H1 (cell line): ENCODE measurements around the gene NDUFAF8. TPM values are rescaled to one million over a fixed set of nuclear protein-coding genes. Genes with fewer than 3 reads are reported as not detected.

Source experiments
- CTCF ChIA-PET: fragments of 300-600 bp; sonication (Branson Sonifier 250); formaldehyde crosslinking; loops from one replicate; lab custom pipeline; 2021; ENCODE audit not compliant: partially characterized antibody; lab: Charles Lee
- POLR2A ChIA-PET: fragments of 300-600 bp; sonication (Branson Sonifier 250); formaldehyde crosslinking; loops from one replicate; lab custom pipeline; 2021; ENCODE audit warnings: inconsistent platforms; ENCODE audit not compliant: partially characterized antibody; lab: Charles Lee
- DNase-seq, 2 experiments: peaks; one replicate each; pipeline versions ENCODE4 v3.0.0 to v3.0.0-alpha.2; 2010 to 2022; ENCODE audit warnings: low spot score in 2 of 2, low read depth in 1 of 2, mixed read lengths in 1 of 2
- FAIRE-seq: peaks from 2 replicates; lab custom pipeline; 2011; peaks lifted over from hg19 to GRCh38; lab: Jason Lieb, UNC
- H2AFZ ChIP-seq: 2 replicates; pipeline ENCODE4 v1.8.1; 2012; ENCODE audit warnings: low read length, inconsistent platforms
- H2AK5ac ChIP-seq: 2 replicates; pipeline ENCODE4 v1.6.1; 2013; ENCODE audit warnings: low read depth, low read length
- H2BK120ac ChIP-seq: replicated peaks from 2 replicates; pipeline ENCODE3; 2013; ENCODE audit warnings: low read depth, low read length, inconsistent platforms
- H2BK12ac ChIP-seq: 2 replicates; pipeline ENCODE4 v1.6.1; 2013; ENCODE audit warnings: low read depth, low read length
- H2BK15ac ChIP-seq: 2 replicates; pipeline ENCODE4 v1.6.1; 2013; ENCODE audit warnings: low read length
- H2BK20ac ChIP-seq: 2 replicates; pipeline ENCODE4 v1.6.1; 2013; ENCODE audit warnings: low read length
- H2BK5ac ChIP-seq: 2 replicates; pipeline ENCODE4 v1.6.1; 2013; ENCODE audit warnings: low read depth, low read length
- H3K14ac ChIP-seq: 2 replicates; pipeline ENCODE4 v1.6.1; 2013; ENCODE audit warnings: inconsistent platforms; ENCODE audit not compliant: insufficient read length
- H3K18ac ChIP-seq: 2 replicates; pipeline ENCODE4 v1.6.1; 2013; ENCODE audit warnings: low read length; ENCODE audit errors: extremely low read depth
- H3K23ac ChIP-seq: 2 replicates; pipeline ENCODE4 v1.6.1; 2013; ENCODE audit warnings: inconsistent platforms; ENCODE audit not compliant: insufficient read length
- H3K23me2 ChIP-seq: 2 replicates; pipeline ENCODE4 v1.6.1; 2013; ENCODE audit warnings: low read depth, low read length
- H3K27ac ChIP-seq: 2 replicates; pipeline ENCODE4 v1.6.1; 2011; ENCODE audit warnings: low read depth, low read length, inconsistent platforms
- H3K27me3 ChIP-seq, 4 experiments: replicated peaks in 1 of 4; 1 replicate in 1 of 4; 2 replicates in 3 of 4; pipeline versions ENCODE4 v1.6.1 to v1.8.1; 2011 to 2013; ENCODE audit warnings: low read length in 3 of 4, mild to moderate bottlenecking in 3 of 4, inconsistent platforms in 2 of 4, mixed read lengths in 2 of 4, moderate library complexity in 1 of 4; ENCODE audit not compliant: control insufficient read depth in 3 of 4, insufficient read depth in 3 of 4; ENCODE audit errors: extremely low read depth in 1 of 4
- H3K36me3 ChIP-seq, 4 experiments: 2 replicates each; pipeline versions ENCODE4 v1.6.1 to v1.8.1; 2011 to 2013; ENCODE audit warnings: mild to moderate bottlenecking in 4 of 4, low read length in 3 of 4, moderate library complexity in 2 of 4, control low read depth in 1 of 4, inconsistent platforms in 1 of 4; ENCODE audit not compliant: insufficient read depth in 4 of 4, control insufficient read depth in 2 of 4
- H3K4ac ChIP-seq: replicated peaks from 2 replicates; pipeline ENCODE3; 2013; ENCODE audit warnings: low read length, low read depth, mixed read lengths, inconsistent platforms; ENCODE audit not compliant: insufficient read length
- H3K4me1 ChIP-seq, 4 experiments: replicated peaks in 1 of 4; 1 replicate in 1 of 4; 2 replicates in 3 of 4; pipeline versions ENCODE4 v1.6.1 to v1.8.1; 2011 to 2013; ENCODE audit warnings: low read length in 3 of 4, inconsistent platforms in 2 of 4, mixed read lengths in 1 of 4; ENCODE audit not compliant: insufficient read depth in 4 of 4, control insufficient read depth in 3 of 4
- H3K4me2 ChIP-seq, 2 experiments: 2 replicates each; pipeline versions ENCODE4 v1.6.1 to v1.8.1; 2011 to 2013; ENCODE audit warnings: low read depth in 2 of 2, low read length in 2 of 2, control low read depth in 1 of 2, inconsistent platforms in 1 of 2, mild to moderate bottlenecking in 1 of 2; ENCODE audit not compliant: insufficient read depth in 1 of 2
- H3K4me3 ChIP-seq, 4 experiments: fragments of 200-600, 300-600 bp in 1 of 4; sonication (generic), shearing (Covaris generic), sonication (Bioruptor Twin) in 1 of 4; 2 replicates each; pipeline versions ENCODE4 v1.5.1 to v1.8.1; 2011 to 2016; ENCODE audit warnings: low read length in 4 of 4, low read depth in 3 of 4, control low read depth in 2 of 4, inconsistent platforms in 2 of 4, mild to moderate bottlenecking in 2 of 4, mixed read lengths in 1 of 4, moderate library complexity in 1 of 4; ENCODE audit not compliant: insufficient read depth in 2 of 4; ENCODE audit errors: extremely low read depth in 1 of 4
- H3K56ac ChIP-seq: replicated peaks from 2 replicates; pipeline ENCODE3; 2013; ENCODE audit warnings: low read depth, mild to moderate bottlenecking, mixed read lengths, low read length, inconsistent platforms; ENCODE audit not compliant: insufficient read length
- H3K79me1 ChIP-seq: 2 replicates; pipeline ENCODE4 v1.6.1; 2013; ENCODE audit warnings: low read depth, low read length, control low read depth
- H3K79me2 ChIP-seq, 2 experiments: 2 replicates each; pipeline versions ENCODE4 v1.6.1 to v1.8.1; 2012 to 2013; ENCODE audit warnings: low read length in 2 of 2, mild to moderate bottlenecking in 2 of 2, inconsistent platforms in 1 of 2; ENCODE audit not compliant: insufficient read depth in 2 of 2, control insufficient read depth in 1 of 2
- H3K9ac ChIP-seq, 4 experiments: replicated peaks in 1 of 4; 1 replicate in 1 of 4; 2 replicates in 3 of 4; pipeline versions ENCODE4 v1.6.1 to v1.8.1; 2011 to 2013; ENCODE audit warnings: low read depth in 3 of 4, low read length in 3 of 4, control low read depth in 2 of 4, mild to moderate bottlenecking in 2 of 4, moderate library complexity in 2 of 4, inconsistent platforms in 1 of 4; ENCODE audit errors: extremely low read depth in 1 of 4
- H3K9me3 ChIP-seq, 2 experiments: 2 replicates each; pipeline versions ENCODE4 v1.6.1 to v1.8.1; 2012 to 2013; ENCODE audit warnings: mild to moderate bottlenecking in 2 of 2, moderate library complexity in 2 of 2, control low read depth in 1 of 2, inconsistent platforms in 1 of 2, low read depth in 1 of 2, low read length in 1 of 2, mixed read lengths in 1 of 2; ENCODE audit not compliant: insufficient read depth in 2 of 2
- H4K20me1 ChIP-seq, 2 experiments: replicated peaks in 1 of 2; 2 replicates each; pipeline versions ENCODE3 to v1.8.1; 2011 to 2013; ENCODE audit warnings: inconsistent platforms in 2 of 2, low read length in 2 of 2, mild to moderate bottlenecking in 1 of 2; ENCODE audit not compliant: insufficient read depth in 2 of 2, control insufficient read depth in 1 of 2
- H4K5ac ChIP-seq: 2 replicates; pipeline ENCODE4 v1.6.1; 2013; ENCODE audit warnings: low read length, low read depth, mixed read lengths, inconsistent platforms; ENCODE audit not compliant: insufficient read length
- H4K8ac ChIP-seq: 2 replicates; pipeline ENCODE4 v1.8.0; 2013; ENCODE audit warnings: mild to moderate bottlenecking, moderate library complexity, low read length, inconsistent platforms; ENCODE audit not compliant: insufficient read depth; ENCODE audit errors: extremely low read depth
- H4K91ac ChIP-seq: replicated peaks from 2 replicates; pipeline ENCODE3; 2013; ENCODE audit warnings: low read length, mixed read lengths, inconsistent platforms; ENCODE audit not compliant: insufficient read length
- BRCA1 ChIP-seq: IDR thresholded peaks from 2 replicates; pipeline ENCODE4 v1.6.1; 2012; ENCODE audit warnings: low read depth, low read length, improper control_type of control experiment
- CBX8 ChIP-seq: fragments of 300-800, 300-1000 bp; sonication (generic); IDR thresholded peaks from 2 replicates; pipeline ENCODE4 v1.7.1; 2016; ENCODE audit warnings: low read depth, low read length, borderline replicate concordance
- CHD1 ChIP-seq: IDR thresholded peaks from 2 replicates; pipeline ENCODE4 v1.6.1; 2012; ENCODE audit warnings: low read depth, low read length, improper control_type of control experiment
- CTBP2 ChIP-seq: IDR thresholded peaks from 2 replicates; pipeline ENCODE4 v1.7.0; 2011; ENCODE audit warnings: borderline replicate concordance, mild to moderate bottlenecking, moderate library complexity, mixed read lengths, low read length; ENCODE audit not compliant: insufficient read depth, insufficient read length
- EP300 ChIP-seq, 2 experiments: IDR thresholded peaks; 1 replicate in 1 of 2; 2 replicates in 1 of 2; pipeline ENCODE4 v1.6.1; 2011 to 2012; ENCODE audit warnings: low read depth in 2 of 2, low read length in 2 of 2, mild to moderate bottlenecking in 2 of 2, borderline replicate concordance in 1 of 2, inconsistent platforms in 1 of 2, moderate library complexity in 1 of 2
- FOSL1 ChIP-seq: IDR thresholded peaks from 2 replicates; pipeline ENCODE4 v1.6.1; 2011; ENCODE audit warnings: mild to moderate bottlenecking, low read depth, low read length, moderate library complexity; ENCODE audit not compliant: insufficient read depth
- GABPA ChIP-seq: IDR thresholded peaks from 2 replicates; pipeline ENCODE4 v1.6.1; 2011; ENCODE audit warnings: mild to moderate bottlenecking, low read length, moderate library complexity, borderline replicate concordance; ENCODE audit not compliant: insufficient read depth
- JUN ChIP-seq: IDR thresholded peaks from 2 replicates; pipeline ENCODE4 v1.6.1; 2011; ENCODE audit warnings: low read depth, mild to moderate bottlenecking, improper control_type of control experiment, low read length
- JUND ChIP-seq: IDR thresholded peaks from 2 replicates; pipeline ENCODE4 v1.6.1; 2011; ENCODE audit warnings: mild to moderate bottlenecking, improper control_type of control experiment, low read length
- POLR2AphosphoS5 ChIP-seq: IDR thresholded peaks from 2 replicates; pipeline ENCODE4 v1.6.1; 2011; ENCODE audit warnings: low read depth, low read length
- RFX5 ChIP-seq: IDR thresholded peaks from 2 replicates; pipeline ENCODE4 v1.6.1; 2011; ENCODE audit warnings: low read depth, low read length, improper control_type of control experiment, borderline replicate concordance
- SIRT6 ChIP-seq: IDR thresholded peaks from one replicate; pipeline ENCODE4 v1.7.1; 2012; ENCODE audit warnings: low read length, inconsistent platforms
- SIX5 ChIP-seq: IDR thresholded peaks from 2 replicates; pipeline ENCODE4 v1.6.1; 2011; ENCODE audit warnings: mild to moderate bottlenecking, low read depth, low read length
- TBP ChIP-seq: IDR thresholded peaks from 2 replicates; pipeline ENCODE4 v1.6.1; 2011; ENCODE audit warnings: low read depth, low read length, improper control_type of control experiment
- WGBS, 2 experiments: shearing (Covaris generic) in 1 of 2; methylation state at CpG; one replicate each; pipeline versions ENCODE4 v1.1.6 to v1.1.7; 2013 to 2015; ENCODE audit warnings: low lambda C conversion rate in 2 of 2, mixed read lengths in 2 of 2, inconsistent platforms in 1 of 2, low coverage in 1 of 2, missing lambda C conversion rate in 1 of 2; ENCODE audit not compliant: insufficient replicate concordance in 2 of 2, insufficient coverage in 1 of 2, insufficient read length in 1 of 2; ENCODE audit errors: extremely low coverage in 1 of 2, missing lambda C conversion rate in 1 of 2; 5-methylcytosine and 5-hydroxymethylcytosine counted together
- polyA plus RNA-seq, 7 experiments: library from polyadenylated mRNA; depleted of rRNA in 3 of 7; stranded (reverse) in 5 of 7; unstranded in 2 of 7; fragments of >200 nt in 5 of 7; fragments of 200-250 nt in 2 of 7; gene quantifications; 1 replicate in 5 of 7; 2 replicates in 1 of 7; 4 replicates in 1 of 7; pipeline versions ENCODE4 v1.2.1 to v1.2.3, GENCODE V29; 2011 to 2013; ENCODE audit warnings: missing spikeins in 2 of 7, mixed read lengths in 2 of 7
- total RNA-seq: library from RNA; stranded (reverse); fragmentation: NEBNext Ultra II Directional; extraction: Animal tissue kit (Norgen Biotek cat#: 25700); gene quantifications from 2 replicates; pipeline ENCODE4 v1.2.1, GENCODE V29; 2021

NDUFAF8 gene
- total and polyA plus RNA-seq, 2 of the 8 experiments (the other 6 are each of a cell fraction or from before 2014, with no cell fraction given): 48.9 to 91.1 TPM

DNA sequence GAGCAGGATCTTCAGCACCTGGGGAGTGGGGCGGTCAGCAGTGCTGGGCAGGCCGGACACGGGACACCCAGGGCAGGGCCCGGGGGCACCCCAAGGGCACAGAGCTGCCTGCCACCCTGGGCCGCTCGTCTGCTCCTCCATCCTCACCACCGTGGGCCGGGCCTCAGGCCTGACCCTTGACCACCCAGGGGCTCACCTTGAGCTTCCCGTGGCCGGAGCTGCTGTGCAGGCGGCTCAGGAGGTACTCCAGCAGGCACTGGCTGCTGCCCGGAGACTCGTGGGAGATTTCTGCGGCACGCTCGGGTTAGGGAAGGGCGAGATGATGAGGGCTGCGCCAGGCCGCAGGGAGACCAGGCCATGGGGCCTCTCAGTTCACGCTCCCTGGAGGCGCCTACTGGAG lies 2.3 kb upstream of the NDUFAF8 start:
- no peak overlapping the region for H2BK20ac ChIP-seq
- FAIRE-seq (no peak), DNase-seq (no peak)
- H3K4me2 ChIP-seq: no peak overlapping the region
- no peak overlapping the region for H2AK5ac ChIP-seq
- no peak overlapping the region for H2BK5ac ChIP-seq
- no peak overlapping the region for H3K4me3 ChIP-seq
- no peak overlapping the region for H4K91ac ChIP-seq
- H2BK12ac ChIP-seq: no peak overlapping the region
- ChIA-PET CTCF (interaction anchor here (0.8 to 1.2 kb wide), 3 partner anchors 8 to 107 kb away, joined by 3 read pairs; no protein-coding TSS in a partner anchor), POLR2A (interaction anchor here (1.1 to 2.9 kb wide), 4 partner anchors 12 to 38 kb away, joined by 3 to 10 read pairs (median 3); partner anchors contain the start of gene CEP131)
- H3K9me3 ChIP-seq: no peaks in the 10 kb centered on the region
- H3K36me3 ChIP-seq: peaks cover 0 to 2% (median 0%) of the 10 kb centered on the region in 4 experiments; a peak in 2 of 8 replicates
- no peak overlapping the region for H4K5ac ChIP-seq
- no peaks in the 10 kb centered on the region for H3K27me3 ChIP-seq
- no peak overlapping the region for H2BK120ac ChIP-seq
- H3K27ac ChIP-seq: no peak overlapping the region
- no peak overlapping the region for H2AFZ ChIP-seq
- no peak overlapping the region for H2BK15ac ChIP-seq
- no peak overlapping the region for H3K4ac ChIP-seq
- peaks cover 8% of the 10 kb centered on the region; the same call in 1 of the 2 replicates for H3K23me2 ChIP-seq
- H4K8ac ChIP-seq: 0 out of 2 replicates have a peak overlapping the region, but pooled peaks have one; percentile 42
- no peak overlapping the region for H3K14ac ChIP-seq
- H3K23ac ChIP-seq: no peak overlapping the region
- H4K20me1 ChIP-seq: peaks cover 6 to 14% of the 10 kb centered on the region in 2 experiments
- H3K79me2 ChIP-seq: peaks cover 0 to 23% of the 10 kb centered on the region in 2 experiments; a peak in 2 of 4 replicates
- peaks cover 9% of the 10 kb centered on the region for H3K79me1 ChIP-seq
- no peak overlapping the region for H3K18ac ChIP-seq
- peaks cover 0 to 12% (median 6%) of the 10 kb centered on the region in 4 experiments; a peak in 5 of 7 replicates for H3K4me1 ChIP-seq
- no peak overlapping the region for H3K9ac ChIP-seq
- 91% methylated on average over 21 of the region's 21 CpGs; no CpG with 5 or more reads in 1 of the 2 experiments for WGBS, 2 experiments
- H3K56ac ChIP-seq: no peak overlapping the region
- TF ChIP-seq JUN (no peak), FOSL1 (no peak), GABPA (no peak), EP300 (IDR thresholded peaks at IDR 0.05; ENCODE audit: borderline replicate concordance in 1 of 2, low read depth in 2 of 2, low read length in 2 of 2) (no peak), CTBP2 (no peak), RFX5 (no peak), CBX8 (no peak), BRCA1 (no peak), JUND (no peak), SIX5 (no peak), TBP (no peak), CHD1 (no peak), SIRT6 (no peak), POLR2AphosphoS5 (no peak)
